PC-9 (cell line): ENCODE data around the gene FILIP1. TPM values are rescaled to one million over a fixed set of nuclear protein-coding genes. Genes with fewer than 3 reads are reported as not detected.

Experiments
- BruUV-seq: library from RNA; stranded (reverse); fragments of 400-500 nt; replicated peaks from 2 replicates; lab custom pipeline; 2021; lab: Mats Ljungman, UMichigan
- CTCF ChIA-PET: fragments of 300-600 bp; sonication (Branson Sonifier 250); formaldehyde crosslinking; loops from one replicate; lab custom pipeline; 2022; ENCODE audit warnings: antibody characterized with exemption; lab: Charles Lee
- POLR2A ChIA-PET: fragments of 300-600 bp; sonication (Branson Sonifier 250); formaldehyde crosslinking; loops from one replicate; lab custom pipeline; 2022; ENCODE audit warnings: antibody characterized with exemption; ENCODE audit not compliant: unreplicated experiment; lab: Charles Lee
- DNase-seq, 2 experiments: peaks; one replicate each; pipeline versions ENCODE4 v3.0.0 to v3.0.0-alpha.2; 2015 to 2022; ENCODE audit warnings: mixed read lengths in 1 of 2
- H2AFZ ChIP-seq: fragments of 200-600 bp; sonication (generic); 2 replicates; pipeline ENCODE4 v1.8.1; 2017; ENCODE audit warnings: antibody characterized with exemption
- H3F3A ChIP-seq: fragments of 200-600 bp; sonication (generic); 2 replicates; pipeline ENCODE4 v1.8.1; 2017; ENCODE audit warnings: antibody characterized with exemption, mild to moderate bottlenecking, low read depth; ENCODE audit not compliant: insufficient read depth
- H3K27ac ChIP-seq: fragments of 200-600 bp; sonication (generic); 2 replicates; pipeline ENCODE4 v1.6.1; 2016; ENCODE audit warnings: mixed run types
- H3K27me3 ChIP-seq: fragments of 200-600 bp; sonication (generic); 2 replicates; pipeline ENCODE4 v1.6.1; 2016; ENCODE audit warnings: low read depth, mixed run types; ENCODE audit not compliant: insufficient read depth
- H3K36me3 ChIP-seq: fragments of 200-600 bp; sonication (generic); 2 replicates; pipeline ENCODE4 v1.6.1; 2016; ENCODE audit warnings: low read depth, mixed run types
- H3K4me1 ChIP-seq: fragments of 200-600 bp; sonication (generic); replicated peaks from 2 replicates; pipeline ENCODE4 v1.6.1; 2016; ENCODE audit warnings: mixed run types; ENCODE audit not compliant: insufficient read depth
- H3K4me2 ChIP-seq: fragments of 200-600 bp; sonication (generic); 2 replicates; pipeline ENCODE4 v1.6.1; 2017; ENCODE audit warnings: mixed run types
- H3K4me3 ChIP-seq: fragments of 200-600 bp; sonication (generic); 2 replicates; pipeline ENCODE4 v1.6.1; 2016; ENCODE audit warnings: mixed run types
- H3K79me2 ChIP-seq: fragments of 200-600 bp; sonication (generic); 2 replicates; pipeline ENCODE4 v1.6.1; 2017; ENCODE audit warnings: low read depth, mixed run types
- H3K9me2 ChIP-seq: fragments of 200-600 bp; sonication (generic); 2 replicates; pipeline ENCODE4 v1.8.1; 2017; ENCODE audit warnings: mild to moderate bottlenecking; ENCODE audit not compliant: insufficient read depth
- H3K9me3 ChIP-seq: fragments of 200-600 bp; sonication (generic); 2 replicates; pipeline ENCODE4 v1.8.1; 2016; ENCODE audit warnings: low read depth; ENCODE audit not compliant: insufficient read depth
- H4K20me1 ChIP-seq: fragments of 200-600 bp; sonication (generic); 2 replicates; pipeline ENCODE4 v1.8.1; 2017; ENCODE audit not compliant: insufficient read depth
- EZH2 ChIP-seq: fragments of 200-600 bp; sonication (generic); IDR thresholded peaks from 2 replicates; pipeline ENCODE4 v1.8.0; 2017; ENCODE audit warnings: antibody characterized with exemption, low read depth
- intact Hi-C: fragments of 100-400 bp; cut with micrococcal nuclease; formaldehyde crosslinking; loops from one replicate; pipeline ENCODE4 v1.10.0; 2022; ENCODE audit not compliant: unreplicated experiment
- total RNA-seq: library from RNA; stranded (reverse); gene quantifications from 2 replicates; pipeline ENCODE4 v1.2.3, GENCODE V29; 2021
- TF ChIP-seq, protein P1 (sequence below): fragments of 200-600 bp; sonication (generic); conservative IDR thresholded peaks from 2 replicates; pipeline ENCODE4 v1.6.1; 2017; ENCODE audit warnings: mixed run types, antibody characterized with exemption, mild to moderate bottlenecking, moderate library complexity

FILIP1 gene
- total RNA-seq, 1 experiment from 2014 or later = 0.15 TPM

DNA sequence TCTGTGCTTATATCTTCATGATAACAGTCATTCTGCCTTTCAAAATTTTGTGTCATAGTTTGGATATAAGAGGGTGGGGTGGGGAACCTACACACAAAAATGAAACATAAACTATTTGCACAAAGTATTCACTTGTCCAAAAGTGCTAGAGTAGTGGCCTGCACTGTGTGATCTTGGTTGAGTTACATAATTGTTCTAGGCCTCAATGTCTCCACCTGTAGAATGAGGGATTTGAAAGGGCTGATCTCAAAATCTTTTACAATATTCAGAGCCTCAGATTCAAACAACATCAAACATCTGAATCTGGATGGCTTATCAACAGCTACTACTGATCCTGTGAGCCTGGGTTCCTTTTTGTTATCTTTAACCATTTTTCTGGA is 144.7 kb downstream of the FILIP1 start:
- Histone ChIP-seq H3K27ac (no peak overlapping the region), H3K36me3 (no peaks in the 10 kb centered on the region), H2AFZ (no peak overlapping the region), H3K9me2 (no peaks in the 10 kb centered on the region), H3F3A (no peaks in the 10 kb centered on the region), H3K4me3 (no peak overlapping the region), H3K4me1 (no peaks in the 10 kb centered on the region), H3K9me3 (no peaks in the 10 kb centered on the region), H3K27me3 (no peaks in the 10 kb centered on the region), H3K4me2 (no peak overlapping the region), H3K79me2 (no peaks in the 10 kb centered on the region), H4K20me1 (no peaks in the 10 kb centered on the region)
- TF ChIP-seq, protein P1, sequence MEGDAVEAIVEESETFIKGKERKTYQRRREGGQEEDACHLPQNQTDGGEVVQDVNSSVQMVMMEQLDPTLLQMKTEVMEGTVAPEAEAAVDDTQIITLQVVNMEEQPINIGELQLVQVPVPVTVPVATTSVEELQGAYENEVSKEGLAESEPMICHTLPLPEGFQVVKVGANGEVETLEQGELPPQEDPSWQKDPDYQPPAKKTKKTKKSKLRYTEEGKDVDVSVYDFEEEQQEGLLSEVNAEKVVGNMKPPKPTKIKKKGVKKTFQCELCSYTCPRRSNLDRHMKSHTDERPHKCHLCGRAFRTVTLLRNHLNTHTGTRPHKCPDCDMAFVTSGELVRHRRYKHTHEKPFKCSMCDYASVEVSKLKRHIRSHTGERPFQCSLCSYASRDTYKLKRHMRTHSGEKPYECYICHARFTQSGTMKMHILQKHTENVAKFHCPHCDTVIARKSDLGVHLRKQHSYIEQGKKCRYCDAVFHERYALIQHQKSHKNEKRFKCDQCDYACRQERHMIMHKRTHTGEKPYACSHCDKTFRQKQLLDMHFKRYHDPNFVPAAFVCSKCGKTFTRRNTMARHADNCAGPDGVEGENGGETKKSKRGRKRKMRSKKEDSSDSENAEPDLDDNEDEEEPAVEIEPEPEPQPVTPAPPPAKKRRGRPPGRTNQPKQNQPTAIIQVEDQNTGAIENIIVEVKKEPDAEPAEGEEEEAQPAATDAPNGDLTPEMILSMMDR = no peak
- TF ChIP-seq EZH2 = no peak
- CTCF ChIA-PET = no interaction called here
- no TSS peak for BruUV-seq
- intact Hi-C loops = no loop called here
- POLR2A ChIA-PET = no interaction called here
- DNase-seq = no peak

DNA sequence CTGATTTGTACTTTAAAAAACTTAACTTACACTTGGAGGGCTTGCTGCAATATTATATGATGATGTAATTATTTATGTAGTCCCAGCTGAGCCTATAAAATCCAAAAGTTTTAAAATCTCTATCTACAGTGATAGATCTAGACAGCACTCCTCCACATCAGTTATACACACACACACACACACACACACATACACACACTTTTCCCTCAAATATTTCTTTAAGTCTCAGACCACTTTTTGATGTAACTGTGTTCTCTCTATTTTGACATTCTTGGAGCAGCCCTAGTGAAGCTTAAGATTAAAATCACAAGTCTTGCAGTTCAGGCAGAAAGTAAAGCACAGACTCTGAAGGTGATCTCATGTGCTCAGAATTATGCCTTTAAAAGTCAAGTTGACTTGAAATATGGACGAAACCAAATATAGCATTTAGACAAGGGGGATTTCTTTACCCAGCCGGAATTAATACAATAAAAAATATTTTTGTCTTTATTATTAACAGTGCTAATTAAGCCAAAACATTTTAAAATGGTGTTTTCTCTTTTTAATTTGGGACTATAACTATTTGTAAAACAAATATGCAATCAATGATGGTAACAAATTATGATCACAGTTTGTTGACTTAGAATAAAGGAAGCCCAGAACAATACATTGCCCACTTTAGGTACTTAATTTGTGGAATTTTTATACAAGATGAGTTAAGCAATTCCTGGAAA is 145.5 kb downstream of the FILIP1 start:
- Histone ChIP-seq H3F3A (no peaks in the 10 kb centered on the region), H3K9me3 (no peaks in the 10 kb centered on the region), H4K20me1 (no peaks in the 10 kb centered on the region), H3K4me1 (no peaks in the 10 kb centered on the region), H3K27me3 (no peaks in the 10 kb centered on the region), H3K4me3 (no peak overlapping the region), H3K9me2 (no peaks in the 10 kb centered on the region), H2AFZ (no peak overlapping the region), H3K4me2 (no peak overlapping the region), H3K27ac (no peak overlapping the region), H3K79me2 (no peaks in the 10 kb centered on the region), H3K36me3 (no peaks in the 10 kb centered on the region)
- ChIA-PET POLR2A (no interaction called here), CTCF (no interaction called here)
- intact Hi-C loops = no loop called here
- no peak for DNase-seq
- no peak for TF ChIP-seq EZH2
- TF ChIP-seq, protein P1 = no peak
- no TSS peak for BruUV-seq

DNA sequence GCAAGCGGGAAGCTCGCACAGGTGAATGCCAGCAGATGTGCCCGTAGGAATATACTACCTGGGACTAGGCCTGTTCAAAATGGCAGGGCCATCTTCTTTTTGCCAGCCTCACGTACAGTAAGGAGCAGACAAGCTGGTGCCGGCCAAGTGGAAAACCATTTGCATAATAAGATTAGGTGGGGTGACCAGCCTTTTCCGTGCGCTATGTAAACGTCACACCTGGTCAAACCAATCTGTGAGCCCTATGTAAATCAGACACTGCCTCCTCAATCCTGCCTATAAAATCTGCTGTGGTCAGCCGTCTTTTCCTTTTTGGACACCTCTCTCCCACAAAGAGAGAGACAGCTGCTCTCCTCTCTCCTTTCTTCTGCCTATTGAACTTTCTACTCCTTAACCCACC is 148.2 kb downstream of the FILIP1 start:
- H3K4me2 ChIP-seq = no peak overlapping the region
- ChIA-PET CTCF (no interaction called here), POLR2A (no interaction called here)
- no peaks in the 10 kb centered on the region for H3K4me1 ChIP-seq
- H3K9me2 ChIP-seq = no peaks in the 10 kb centered on the region
- DNase-seq = no peak
- no peak overlapping the region for H3K27ac ChIP-seq
- H3K36me3 ChIP-seq = no peaks in the 10 kb centered on the region
- BruUV-seq = no TSS peak
- H3K79me2 ChIP-seq = no peaks in the 10 kb centered on the region
- no peaks in the 10 kb centered on the region for H3K9me3 ChIP-seq
- H3K27me3 ChIP-seq = no peaks in the 10 kb centered on the region
- no peaks in the 10 kb centered on the region for H4K20me1 ChIP-seq
- no peak overlapping the region for H2AFZ ChIP-seq
- H3K4me3 ChIP-seq = no peak overlapping the region
- no peak for TF ChIP-seq EZH2
- TF ChIP-seq, protein P1 = no peak
- H3F3A ChIP-seq = no peaks in the 10 kb centered on the region
- intact Hi-C loops = no loop called here
